Upper lobe of left lung (tissue), 4 donors: ENCODE results near the gene FLNC.

Experiments used
- CTCF ChIP-seq, 6 experiments: fragments of 450-650 bp in 4 of 6; fragments of 200-600 bp in 2 of 6; sonication (generic) in 2 of 6; IDR thresholded peaks; one replicate each; pipeline ENCODE4 v1.5.1; 2016 to 2019; ENCODE audit warnings: antibody characterized with exemption in 6 of 6
- EP300 ChIP-seq, 4 donors: sonication (generic); formaldehyde crosslinking; IDR thresholded peaks; one replicate each; pipeline ENCODE4 v1.5.1; 2017; ENCODE audit warnings: antibody characterized with exemption in 4 of 4, control low read depth in 2 of 4
- POLR2A ChIP-seq, 4 donors: fragments of 450-650 bp; IDR thresholded peaks; one replicate each; pipeline ENCODE4 v1.5.1; 2016 to 2017; ENCODE audit warnings: antibody characterized with exemption in 4 of 4, mild to moderate bottlenecking in 2 of 4
- POLR2AphosphoS5 ChIP-seq, 2 donors: sonication (generic); formaldehyde crosslinking; IDR thresholded peaks; one replicate each; pipeline ENCODE4 v1.5.1; 2017; ENCODE audit warnings: antibody characterized with exemption in 2 of 2

- no peak for TF ChIP-seq CTCF (IDR thresholded peaks at IDR 0.05)
- TF ChIP-seq POLR2A (IDR thresholded peaks at IDR 0.05): no peak
- TF ChIP-seq EP300 (IDR thresholded peaks at IDR 0.05): no peak
- TF ChIP-seq POLR2AphosphoS5 (IDR thresholded peaks at IDR 0.05): no peak
Measured at GRCh38 chr7:128831178-128831993, 1.2 kb downstream of the FLNC start.
